Ovary (tissue), 3 donors: ENCODE measurements around the gene SECISBP2L.

Experiments used
- CTCF ChIP-seq, 3 donors: fragments of 450-650 bp in 2 of 3; fragments of 200-600 bp in 1 of 3; IDR thresholded peaks; one replicate each; pipeline versions ENCODE4 v1.5.1 to v1.8.0; 2016 to 2022; ENCODE audit warnings: antibody characterized with exemption in 3 of 3, mild to moderate bottlenecking in 1 of 3
- EP300 ChIP-seq: sonication (generic); formaldehyde crosslinking; IDR thresholded peaks from one replicate; pipeline ENCODE4 v1.6.1; 2017; ENCODE audit warnings: antibody characterized with exemption
- POLR2A ChIP-seq: fragments of 450-650 bp; IDR thresholded peaks from one replicate; pipeline ENCODE4 v1.6.1; 2017; ENCODE audit warnings: antibody characterized with exemption, mild to moderate bottlenecking, moderate library complexity
- donor health status: DM: no; HTN: no; CAD: no.

GRCh38 chr15:48945386-48945785 lies 100.9 kb downstream of the SECISBP2L start:
- no peak for TF ChIP-seq POLR2A
- no peak for TF ChIP-seq CTCF (IDR thresholded peaks at IDR 0.05)
- TF ChIP-seq EP300 = no peak
